AG09319 (cell line): ENCODE results near the gene AKR1C4.
"Not testable (repeated sequence)": the region's sequence is repeated elsewhere in the genome, so short reads cannot be mapped to it uniquely, and the experiment has no call there.

Experiments
- DNase-seq: peaks from one replicate; pipeline ENCODE4 v3.0.0-alpha.2; 2010; ENCODE audit warnings: low read depth; ENCODE audit errors: extremely low read depth
- CTCF ChIP-seq: IDR thresholded peaks from 2 replicates; pipeline ENCODE4 v1.5.1; 2011; ENCODE audit warnings: low read depth, mild to moderate bottlenecking, inconsistent platforms, low read length, moderate library complexity

Gene AKR1C4

DNA sequence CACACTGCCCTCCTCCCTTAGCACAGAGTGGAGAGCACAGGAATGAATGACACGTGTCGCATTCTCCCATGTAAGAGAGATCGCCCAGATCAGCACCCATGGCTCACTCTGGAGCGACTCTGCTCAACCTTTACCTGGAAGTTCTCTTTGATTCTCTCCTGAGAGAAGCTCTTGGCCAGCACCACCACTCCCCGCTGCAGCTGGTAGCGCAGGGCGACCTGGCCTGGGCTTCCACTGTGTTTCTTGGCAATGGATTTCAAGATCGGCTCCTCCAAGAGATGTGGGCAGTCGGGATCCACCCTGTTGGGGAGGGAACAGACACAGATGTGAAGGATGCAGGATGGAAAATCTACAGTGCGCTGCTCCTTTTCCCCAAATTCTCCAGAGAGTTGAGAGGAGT, 39.1 kb upstream of the AKR1C4 start:
- TF ChIP-seq CTCF, result no peak
- DNase-seq, result no peak

GRCh38 chr10:5159126-5159525, 37.5 kb upstream of the AKR1C4 start:
- TF ChIP-seq CTCF, result no peak
- DNase-seq, result no peak

DNA sequence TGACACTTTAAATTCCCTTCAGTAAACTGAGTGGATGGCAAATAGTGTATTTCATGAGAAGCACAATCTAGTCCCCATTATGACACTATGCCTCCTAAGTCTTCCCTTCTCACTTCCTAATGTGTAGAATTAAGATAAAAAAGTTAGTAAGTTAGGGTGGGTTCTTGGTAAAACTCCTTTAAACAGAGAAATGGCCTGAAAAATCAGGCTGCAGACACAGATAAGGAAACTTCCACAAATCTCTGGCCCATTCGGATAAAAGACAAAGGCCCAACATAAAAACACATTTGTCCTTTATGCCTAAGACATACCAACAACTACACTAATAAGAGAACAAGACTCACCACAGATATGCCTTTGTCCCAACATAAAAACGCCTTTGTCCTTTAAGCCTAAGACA, 33.1 kb upstream of the AKR1C4 start:
- no peak for DNase-seq
- no peak for TF ChIP-seq CTCF

DNA sequence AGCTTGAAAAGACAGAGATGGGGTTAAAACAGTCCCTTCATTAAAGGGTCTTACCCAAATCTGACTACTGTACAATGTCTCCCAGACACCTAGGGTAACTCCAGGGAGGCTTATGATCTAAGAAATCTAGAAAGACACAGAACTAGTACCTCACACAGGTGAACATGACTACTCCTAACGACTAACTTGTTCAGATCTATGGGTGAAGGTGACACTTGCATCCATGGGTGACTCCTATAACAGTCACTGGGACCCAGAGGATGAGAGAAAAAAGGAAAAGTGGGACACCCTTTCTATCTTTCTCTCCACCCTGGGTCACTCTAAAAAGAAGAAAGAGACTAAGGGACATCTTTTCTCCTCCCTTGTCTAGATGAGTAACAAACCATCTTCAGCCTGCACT, 30.9 kb upstream of the AKR1C4 start:
- TF ChIP-seq CTCF, result no peak
- DNase-seq, result no peak

GRCh38 chr10:5168897-5169420, 27.7 kb upstream of the AKR1C4 start:
- no peak for DNase-seq
- no peak for TF ChIP-seq CTCF

GRCh38 chr10:5175581-5175980, 21.1 kb upstream of the AKR1C4 start:
- not testable (repeated sequence) for DNase-seq

DNA sequence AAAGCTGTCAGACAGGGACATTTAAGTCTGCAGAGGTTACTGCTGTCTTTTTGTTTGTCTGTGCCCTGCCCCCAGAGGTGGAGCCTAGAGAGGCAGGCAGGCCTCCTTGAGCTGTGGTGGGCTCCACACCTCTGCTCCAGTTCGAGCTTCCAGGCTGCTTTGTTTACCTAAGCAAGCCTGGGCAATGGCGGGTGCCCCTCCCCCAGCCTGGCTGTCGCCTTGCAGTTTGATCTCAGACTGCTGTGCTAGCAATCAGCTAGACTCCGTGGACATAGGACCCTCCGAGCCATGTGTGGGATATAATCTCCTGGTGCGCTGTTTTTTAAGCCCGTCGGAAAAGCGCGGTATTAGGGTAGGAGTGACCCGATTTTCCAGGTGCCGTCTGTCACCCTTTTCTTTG, 16.1 kb upstream of the AKR1C4 start:
- not testable (repeated sequence) for DNase-seq

DNA sequence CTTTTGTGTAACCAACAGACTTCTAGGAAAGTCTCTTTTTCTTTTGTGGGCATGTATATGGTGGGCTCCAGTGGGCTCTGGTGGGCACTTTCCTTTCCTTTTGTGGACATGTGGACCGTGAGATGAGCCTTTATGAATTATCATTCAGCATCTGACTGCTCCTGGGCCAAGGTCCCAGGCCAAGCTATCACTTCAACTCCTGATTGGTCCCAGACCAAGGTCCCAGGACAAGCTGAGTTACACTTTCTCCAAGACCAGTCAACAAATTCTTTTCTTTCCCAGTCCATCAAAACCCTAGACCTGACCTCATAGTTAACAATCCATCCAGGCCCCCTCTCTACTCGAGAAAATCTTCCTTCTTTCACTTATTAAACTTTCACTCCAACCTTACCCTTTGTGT, 12.7 kb upstream of the AKR1C4 start:
- no peak for DNase-seq
- TF ChIP-seq CTCF, result no peak
